Measurements from ENCODE around the gene TRPM3.

GRCh38 chr9:70911791-70912190 lies 209.6 kb downstream of the TRPM3 start:
- TF ChIP-seq CTCF (IDR thresholded peaks at IDR 0.05) (no peak), POLR2A (IDR thresholded peaks at IDR 0.05) (no peak)
